Measurements from ENCODE around the gene MOGAT1. TPM values are rescaled to one million over a fixed set of nuclear protein-coding genes. Genes with fewer than 3 reads are reported as not detected.

MOGAT1 gene
- polyA plus RNA-seq, 6 donors from 2014 or later, result not detected

Other genes with a start within 250 kb of the MOGAT1 start
- under 1 TPM in 2 of 6 donors, not detected in 4; 0.15 to 0.17 TPM for gene SGPP2, start 247.1 kb upstream of the MOGAT1 start, polyA plus RNA-seq (ENCODE audit: low read depth in 6 of 6)
- gene FARSB, start 15.6 kb upstream of the MOGAT1 start, polyA plus RNA-seq (ENCODE audit: low read depth in 6 of 6), result 10 to 100 TPM; 20.8 to 35.3 (median 30.3) TPM
- 10 to 100 TPM; 20.1 to 36.4 (median 29.2) TPM for gene ACSL3, start 189.4 kb downstream of the MOGAT1 start, polyA plus RNA-seq (ENCODE audit: low read depth in 6 of 6)

Data from naive B cell (primary cell).